RPMI8226 (cell line): ENCODE measurements around the gene CACNA1F.

Experiments used
- DNase-seq: peaks from one replicate; pipeline ENCODE4 v3.0.0-alpha.2; 2015

The CACNA1F gene

GRCh38 chrX:49171752-49172279, 61.3 kb downstream of the CACNA1F start, which contains the start of gene PLP2:
Gene PLP2, plus strand, starts transcription at chrX:49171898. Its CDS starts 103 bp downstream, at chrX:49172001.
- peak; percentile 81 for DNase-seq

GRCh38 chrX:49167740-49168108, 65.4 kb downstream of the CACNA1F start:
- DNase-seq: no peak

GRCh38 chrX:49166914-49167739, 66.0 kb downstream of the CACNA1F start:
- peak; percentile 90 for DNase-seq

GRCh38 chrX:49165901-49166881, 66.9 kb downstream of the CACNA1F start:
- peak; percentile 91 for DNase-seq

GRCh38 chrX:49164589-49165360, 68.4 kb downstream of the CACNA1F start:
- no peak for DNase-seq

GRCh38 chrX:49163555-49164419, 69.4 kb downstream of the CACNA1F start:
- peak; percentile 89 for DNase-seq

DNA sequence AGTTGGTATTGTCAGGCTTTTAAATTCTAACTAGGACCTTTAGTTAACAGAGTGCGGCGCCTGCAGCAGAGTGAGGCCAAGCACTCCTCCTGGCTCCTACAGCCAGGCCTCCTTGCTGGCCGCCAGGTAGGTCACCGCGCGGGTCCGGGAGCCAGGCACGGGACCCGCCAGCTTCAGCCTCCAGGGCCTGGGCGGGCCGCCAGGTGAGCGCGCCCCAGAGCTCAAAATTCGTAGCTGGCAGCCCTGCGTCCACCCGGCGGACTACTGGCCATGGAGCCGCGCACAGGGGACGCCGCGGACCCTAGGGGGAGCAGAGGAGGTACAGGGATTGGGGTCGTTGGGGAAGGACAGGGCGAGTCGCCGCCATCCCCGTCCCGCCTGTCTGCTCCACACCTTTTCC, 70.5 kb downstream of the CACNA1F start, which contains the start of gene MAGIX:
MAGIX (plus strand) TSS at position 139 of the 400 bp plus-strand sequence; CDS start at position 271, 132 bp downstream.
- no peak for DNase-seq

- DNase-seq: no peak
These were observed 71.5 kb downstream of the CACNA1F start for GRCh38 chrX:49161632-49162031.

DNA sequence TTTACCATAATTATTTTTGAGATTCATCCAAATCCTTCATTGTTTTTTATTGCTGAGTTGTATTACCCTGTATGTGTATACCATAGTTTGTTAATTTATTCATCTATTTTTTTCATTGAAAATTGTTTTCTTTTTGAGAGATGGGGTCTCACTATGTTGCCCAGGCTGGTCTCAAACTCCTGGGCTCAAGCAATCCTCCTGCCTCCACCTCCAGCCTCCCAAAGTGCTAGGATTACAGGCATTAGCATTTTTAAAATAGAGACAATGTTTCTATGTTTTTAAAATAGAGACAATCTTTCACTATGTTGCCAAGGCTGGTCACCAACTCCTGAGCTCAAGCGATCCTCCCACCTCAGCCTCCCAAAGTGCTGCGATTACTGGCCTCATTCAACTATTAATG, 72.2 kb downstream of the CACNA1F start:
- no peak for DNase-seq

DNA sequence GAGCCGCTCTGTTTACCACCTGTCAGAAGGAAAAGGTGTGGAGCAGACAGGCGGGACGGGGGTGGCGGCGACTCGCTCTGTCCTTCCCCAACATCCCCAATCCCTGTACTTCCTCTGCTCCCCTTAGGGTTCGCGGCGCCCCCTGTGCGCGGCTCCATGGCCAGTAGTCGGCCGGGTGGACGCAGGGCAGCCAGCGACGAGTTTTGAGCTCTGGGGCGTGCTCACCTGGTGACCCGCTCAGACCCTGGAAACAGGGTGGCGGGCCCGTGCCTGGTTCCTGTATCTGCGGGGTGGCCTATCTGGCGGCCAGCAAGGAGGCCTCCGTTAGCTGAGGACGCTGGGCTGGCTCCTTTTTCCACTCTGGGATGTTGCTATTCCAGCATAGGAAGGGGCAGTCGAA, 75.9 kb downstream of the CACNA1F start:
- no peak for DNase-seq

DNA sequence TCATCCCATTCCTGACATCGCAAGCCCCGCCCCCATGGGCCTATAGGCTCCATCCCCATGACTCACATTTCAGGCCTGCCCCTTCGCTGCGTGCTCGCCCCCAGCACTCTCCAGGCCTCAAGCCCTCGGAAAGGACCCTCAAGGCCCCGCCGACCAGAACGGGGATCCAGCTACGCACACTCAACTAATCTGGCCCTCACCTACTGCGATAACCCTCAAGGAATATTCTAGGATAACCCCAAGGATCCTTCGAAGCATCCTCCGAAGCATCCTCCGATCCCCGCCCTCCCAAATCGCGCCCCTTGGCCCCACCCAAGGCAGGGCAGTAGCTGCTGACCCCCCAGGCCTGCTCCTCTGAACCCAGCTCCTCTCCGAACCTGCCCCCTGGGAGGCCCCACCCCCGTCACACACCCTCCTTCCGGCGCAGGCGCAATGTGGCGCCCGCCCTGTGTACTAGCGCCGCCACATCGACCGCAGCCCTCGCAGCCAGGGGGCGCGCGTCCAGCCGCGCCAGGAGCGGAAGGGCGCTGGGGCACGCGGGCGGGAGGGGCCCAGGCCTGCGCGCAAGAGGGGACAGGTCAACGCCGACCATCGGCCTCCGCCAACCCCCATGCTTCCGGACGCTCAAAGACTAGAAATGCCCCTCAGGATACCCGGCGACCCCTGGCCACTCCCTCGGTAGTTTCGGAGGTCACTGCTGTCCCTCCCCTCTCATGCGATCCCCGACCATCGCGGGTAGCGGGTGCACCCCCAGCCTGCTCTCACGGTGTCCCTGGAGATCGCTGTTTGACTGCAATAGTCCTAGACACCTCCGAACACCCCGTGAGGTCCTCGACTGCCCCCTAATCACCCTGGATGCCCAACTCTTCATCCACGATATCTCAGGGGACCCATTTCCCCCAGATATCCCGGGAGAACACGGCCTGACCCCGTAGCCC, 77.0 kb downstream of the CACNA1F start:
- DNase-seq: peak; percentile 90

DNA sequence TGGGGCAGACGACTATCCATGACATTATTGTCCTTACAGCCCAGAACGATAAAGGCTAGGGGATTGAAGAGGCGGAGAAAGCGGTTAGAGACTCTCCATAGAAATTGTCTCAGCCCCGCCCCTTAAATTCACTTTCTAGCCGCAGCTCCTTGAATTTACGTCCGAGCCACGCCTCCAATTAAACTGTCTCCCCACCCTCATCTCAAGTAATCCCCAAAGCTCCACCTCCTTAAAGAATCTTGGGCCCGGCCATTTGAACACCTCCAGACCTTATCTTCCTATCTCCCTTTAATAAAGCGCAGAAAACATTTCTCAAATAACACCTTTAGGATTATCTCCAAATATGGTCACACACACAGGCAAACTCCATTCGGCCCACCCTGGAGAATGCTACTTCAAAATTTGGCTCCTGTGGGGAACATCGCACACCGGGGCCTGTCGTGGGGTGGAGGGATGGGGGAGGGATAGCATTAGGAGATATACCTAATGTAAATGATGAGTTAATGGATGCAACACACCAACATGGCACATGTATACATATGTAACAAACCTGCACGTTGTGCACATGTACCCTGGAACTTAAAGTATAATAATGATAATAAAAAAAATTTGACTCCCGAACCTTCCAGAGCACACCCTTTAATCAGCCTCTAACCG, 77.8 kb downstream of the CACNA1F start:
- no peak for DNase-seq
